GM19397 (cell line): ENCODE results near the gene HES6.

Experiments used
- ATAC-seq: cut with Tn5 transposase; IDR thresholded peaks from one replicate; pipeline ENCODE4 v1.9.1; 2021; ENCODE audit warnings: mild to moderate bottlenecking, moderate library complexity; ENCODE audit not compliant: unreplicated experiment

HES6 gene

GRCh38 chr2:238239863-238240756, at the start of gene HES6:
HES6 (minus strand) TSS chr2:238240038; CDS start chr2:238239905, 133 bp downstream.
- peak; percentile 78 for ATAC-seq

GRCh38 chr2:238289574-238289973, 49.7 kb upstream of the HES6 start:
- no peak for ATAC-seq

- peak; percentile 88 for ATAC-seq
Observed at GRCh38 chr2:238288650-238289573, 49.1 kb upstream of the HES6 start.

GRCh38 chr2:238287737-238288649, 48.2 kb upstream of the HES6 start, which contains the start of gene PER2:
PER2 (minus strand) TSS chr2:238288610; CDS start chr2:238277936, 10,674 bp downstream.
- ATAC-seq = peak; percentile 43

GRCh38 chr2:238286987-238287736, 47.3 kb upstream of the HES6 start:
- no peak for ATAC-seq

- ATAC-seq = no peak
Observed at GRCh38 chr2:238286551-238286950, 46.7 kb upstream of the HES6 start.

GRCh38 chr2:238286095-238286494, 46.3 kb upstream of the HES6 start:
- no peak for ATAC-seq

- ATAC-seq = no peak
Observed at GRCh38 chr2:238285653-238286082, 45.8 kb upstream of the HES6 start.

GRCh38 chr2:238284802-238285515, 45.1 kb upstream of the HES6 start:
- ATAC-seq = no peak

- ATAC-seq = no peak
Observed at GRCh38 chr2:238282861-238283738, 43.3 kb upstream of the HES6 start.

GRCh38 chr2:238281826-238282480, 42.1 kb upstream of the HES6 start:
- ATAC-seq = no peak

GRCh38 chr2:238280083-238280825, 40.4 kb upstream of the HES6 start:
- no peak for ATAC-seq

- ATAC-seq = no peak
Observed at GRCh38 chr2:238279324-238279682, 39.5 kb upstream of the HES6 start.

GRCh38 chr2:238278626-238279323, 38.9 kb upstream of the HES6 start:
- ATAC-seq = no peak

GRCh38 chr2:238277695-238278094, 37.9 kb upstream of the HES6 start:
- no peak for ATAC-seq

- no peak for ATAC-seq
Observed at GRCh38 chr2:238274152-238274865, 34.5 kb upstream of the HES6 start.
